GM10266 (cell line): ENCODE results near the gene SETBP1.

ENCODE experiments used
- DNase-seq: peaks from one replicate; pipeline ENCODE4 v3.0.0; 2012; ENCODE audit errors: extremely low spot score
- TF ChIP-seq, protein P1 (sequence below): IDR thresholded peaks from 2 replicates; pipeline ENCODE4 v1.5.1; 2012; ENCODE audit warnings: mild to moderate bottlenecking, low read depth; ENCODE audit not compliant: control insufficient read depth, insufficient read depth; ENCODE audit errors: missing control alignments

The SETBP1 gene

GRCh38 chr18:44981121-44981520 is 300.4 kb downstream of the SETBP1 start:
- TF ChIP-seq, protein P1, sequence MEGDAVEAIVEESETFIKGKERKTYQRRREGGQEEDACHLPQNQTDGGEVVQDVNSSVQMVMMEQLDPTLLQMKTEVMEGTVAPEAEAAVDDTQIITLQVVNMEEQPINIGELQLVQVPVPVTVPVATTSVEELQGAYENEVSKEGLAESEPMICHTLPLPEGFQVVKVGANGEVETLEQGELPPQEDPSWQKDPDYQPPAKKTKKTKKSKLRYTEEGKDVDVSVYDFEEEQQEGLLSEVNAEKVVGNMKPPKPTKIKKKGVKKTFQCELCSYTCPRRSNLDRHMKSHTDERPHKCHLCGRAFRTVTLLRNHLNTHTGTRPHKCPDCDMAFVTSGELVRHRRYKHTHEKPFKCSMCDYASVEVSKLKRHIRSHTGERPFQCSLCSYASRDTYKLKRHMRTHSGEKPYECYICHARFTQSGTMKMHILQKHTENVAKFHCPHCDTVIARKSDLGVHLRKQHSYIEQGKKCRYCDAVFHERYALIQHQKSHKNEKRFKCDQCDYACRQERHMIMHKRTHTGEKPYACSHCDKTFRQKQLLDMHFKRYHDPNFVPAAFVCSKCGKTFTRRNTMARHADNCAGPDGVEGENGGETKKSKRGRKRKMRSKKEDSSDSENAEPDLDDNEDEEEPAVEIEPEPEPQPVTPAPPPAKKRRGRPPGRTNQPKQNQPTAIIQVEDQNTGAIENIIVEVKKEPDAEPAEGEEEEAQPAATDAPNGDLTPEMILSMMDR: no peak
- no peak for DNase-seq

DNA sequence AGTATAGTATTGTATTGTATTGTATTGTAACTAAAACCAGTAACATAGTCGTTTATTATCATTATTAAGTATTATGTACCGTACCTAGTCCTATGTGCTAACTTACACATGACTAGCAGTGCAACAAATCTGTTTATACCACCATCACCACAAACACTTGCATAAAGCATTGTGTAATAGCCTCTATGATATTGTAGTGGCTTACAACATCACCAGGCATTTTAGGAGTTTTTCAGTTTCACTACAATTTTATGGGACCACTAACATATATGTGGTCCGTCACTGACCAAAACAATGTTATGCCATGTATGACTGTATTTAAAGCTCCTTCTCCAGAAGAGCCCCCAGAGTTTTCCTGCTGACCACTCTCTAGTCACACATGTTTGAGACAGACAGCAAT is 306.2 kb downstream of the SETBP1 start:
- DNase-seq: no peak
- TF ChIP-seq, protein P1: no peak

- TF ChIP-seq, protein P1: no peak
- no peak for DNase-seq
These were observed 306.7 kb downstream of the SETBP1 start for GRCh38 chr18:44987371-44987770.

DNA sequence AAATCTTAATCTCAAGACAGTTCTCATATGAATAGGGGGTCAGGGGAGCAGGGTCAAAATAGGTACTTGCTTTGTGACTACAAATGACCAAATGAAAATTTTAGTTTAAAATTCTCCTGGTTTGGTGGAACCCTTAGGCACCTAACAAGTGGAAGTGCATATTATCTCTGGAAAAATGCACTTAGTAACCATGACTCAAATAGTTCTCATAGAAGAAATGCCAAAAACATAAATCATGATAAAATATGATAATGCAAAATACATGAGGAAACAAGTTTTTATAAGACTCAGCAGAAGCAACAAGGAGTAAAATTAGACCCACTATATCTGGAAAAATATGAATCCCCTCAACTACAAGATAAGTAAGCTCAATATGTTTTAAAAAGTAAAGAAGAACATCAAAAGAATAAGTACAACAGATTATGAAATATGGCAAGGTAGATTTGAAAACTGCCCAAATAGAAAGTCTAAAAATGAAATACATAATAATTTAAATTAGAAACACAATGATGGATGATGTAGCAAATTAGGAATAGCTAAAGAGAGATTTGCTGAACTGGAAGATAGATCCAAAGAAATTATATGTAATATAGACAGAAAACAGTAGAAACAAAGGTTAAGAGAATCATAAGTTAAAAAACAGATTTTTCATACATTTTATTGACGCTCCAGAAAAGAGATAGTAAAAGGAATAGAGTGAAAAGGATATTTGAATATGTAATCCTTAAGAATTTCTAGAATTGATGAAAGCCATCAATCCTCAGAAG is 308.3 kb downstream of the SETBP1 start:
- no peak for DNase-seq

GRCh38 chr18:44996261-44996660 is 315.6 kb downstream of the SETBP1 start:
- TF ChIP-seq, protein P1: no peak

More for the DNA sequence above, 308.3 kb downstream of the SETBP1 start:
- TF ChIP-seq, protein P1: no peak

GRCh38 chr18:44997174-44997573 is 316.5 kb downstream of the SETBP1 start:
- no peak for DNase-seq
- TF ChIP-seq, protein P1: no peak

More at GRCh38 chr18:44996261-44996660, 315.6 kb downstream of the SETBP1 start:
- DNase-seq: peak; percentile 28

- TF ChIP-seq, protein P1: no peak
- no peak for DNase-seq
These were observed 317.7 kb downstream of the SETBP1 start for GRCh38 chr18:44998360-44998759.
